NCI-H2196 treated with DMSO at 0.1 percent for 48 hours (cell line): ENCODE measurements around the gene CRB3.
A peak's percentile ranks its signal among the peaks of the same experiment; 100 is the strongest.

Source experiments
- DNase-seq: peaks from one replicate; lab custom pipeline; 2025; ENCODE audit not compliant: unreplicated experiment; lab: John Stamatoyannopoulos, UW

CRB3 gene

GRCh38 chr19:6465663-6466062, 1.6 kb downstream of the CRB3 start:
- no peak for DNase-seq

- DNase-seq = no peak
Observed at GRCh38 chr19:6466526-6467248, 2.6 kb downstream of the CRB3 start.

DNA sequence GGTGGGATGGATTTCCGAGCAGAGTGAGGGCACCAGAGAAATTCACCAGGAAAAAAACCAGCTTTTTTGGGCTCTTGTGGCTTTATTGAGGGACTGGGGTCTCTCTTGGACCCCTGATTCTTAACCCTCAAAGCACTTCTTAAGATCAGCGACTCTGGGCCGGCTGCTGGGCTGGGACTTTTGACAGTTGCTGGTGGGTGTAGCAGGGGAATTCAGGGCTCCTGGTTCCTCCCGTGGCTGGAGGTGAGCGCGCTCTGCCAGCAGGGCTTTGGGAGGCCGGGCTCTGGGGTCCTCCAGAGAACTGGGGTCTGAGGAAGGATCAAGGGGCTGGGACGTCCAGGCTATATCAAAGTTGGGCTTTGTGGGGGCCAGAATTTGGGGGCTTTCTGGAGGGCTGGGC, 3.3 kb downstream of the CRB3 start:
- no peak for DNase-seq

GRCh38 chr19:6470173-6470572, 6.1 kb downstream of the CRB3 start:
- no peak for DNase-seq

DNA sequence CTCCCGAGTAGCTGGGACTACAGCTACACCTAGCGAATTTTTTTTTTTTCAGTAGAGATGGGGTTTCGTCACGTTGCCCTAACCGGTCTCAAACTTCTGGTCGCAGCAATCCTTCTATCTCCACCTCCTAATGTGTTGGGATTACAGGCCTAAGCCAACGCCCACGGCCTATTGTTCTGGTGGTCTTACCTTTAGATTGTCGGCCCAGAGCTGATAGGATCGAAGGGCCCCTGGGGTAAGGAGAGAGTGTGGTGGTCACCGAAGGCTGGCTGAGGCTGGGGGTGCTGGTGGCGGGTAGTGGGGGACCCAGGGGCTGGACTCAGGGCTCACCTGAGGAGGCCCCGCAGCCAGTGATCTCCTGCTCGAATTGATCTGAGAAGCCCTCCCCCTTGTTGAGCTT, 7.0 kb downstream of the CRB3 start:
- no peak for DNase-seq

DNA sequence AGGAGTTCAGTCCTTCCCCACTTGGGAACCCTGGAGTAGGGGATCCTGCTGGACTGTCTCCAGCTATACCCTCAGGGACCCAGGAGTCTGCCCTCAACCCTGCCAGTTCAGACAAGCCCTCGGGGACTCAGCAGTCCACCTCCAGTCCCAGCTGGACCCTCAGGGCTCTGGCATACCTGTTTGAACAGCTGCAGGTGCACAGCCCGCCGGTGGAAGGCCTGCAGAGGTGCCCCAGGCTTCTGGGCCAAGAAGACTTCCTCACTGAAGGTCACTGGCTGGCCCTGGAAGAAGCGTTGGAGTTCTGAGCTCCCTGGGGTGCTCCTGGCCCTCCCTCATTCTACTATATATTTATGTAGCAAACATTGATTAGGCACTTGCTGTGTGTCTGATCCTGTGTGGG, 8.6 kb downstream of the CRB3 start:
- DNase-seq = no peak

DNA sequence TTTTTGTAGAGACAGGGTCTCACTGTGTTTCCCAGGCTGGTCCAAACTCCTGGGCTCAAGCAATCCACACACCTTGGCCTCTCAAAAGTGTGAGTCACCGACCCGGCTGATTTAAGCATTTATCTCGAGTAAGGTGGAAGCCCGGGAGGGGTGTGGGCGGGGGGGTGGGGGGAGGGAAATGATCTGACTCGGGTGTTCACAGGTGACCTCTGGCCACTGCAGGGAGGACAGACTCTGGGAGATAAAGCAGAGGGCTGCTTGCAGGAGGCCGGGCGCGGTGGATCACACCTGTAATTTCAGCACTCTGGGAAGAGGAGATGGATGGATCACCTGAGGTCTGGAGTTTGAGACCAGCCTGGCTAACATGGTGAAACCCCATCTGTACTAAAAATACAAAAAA, 9.6 kb downstream of the CRB3 start:
- DNase-seq = no peak

GRCh38 chr19:6475321-6476108, 11.4 kb downstream of the CRB3 start:
- peak; percentile 29 for DNase-seq

DNA sequence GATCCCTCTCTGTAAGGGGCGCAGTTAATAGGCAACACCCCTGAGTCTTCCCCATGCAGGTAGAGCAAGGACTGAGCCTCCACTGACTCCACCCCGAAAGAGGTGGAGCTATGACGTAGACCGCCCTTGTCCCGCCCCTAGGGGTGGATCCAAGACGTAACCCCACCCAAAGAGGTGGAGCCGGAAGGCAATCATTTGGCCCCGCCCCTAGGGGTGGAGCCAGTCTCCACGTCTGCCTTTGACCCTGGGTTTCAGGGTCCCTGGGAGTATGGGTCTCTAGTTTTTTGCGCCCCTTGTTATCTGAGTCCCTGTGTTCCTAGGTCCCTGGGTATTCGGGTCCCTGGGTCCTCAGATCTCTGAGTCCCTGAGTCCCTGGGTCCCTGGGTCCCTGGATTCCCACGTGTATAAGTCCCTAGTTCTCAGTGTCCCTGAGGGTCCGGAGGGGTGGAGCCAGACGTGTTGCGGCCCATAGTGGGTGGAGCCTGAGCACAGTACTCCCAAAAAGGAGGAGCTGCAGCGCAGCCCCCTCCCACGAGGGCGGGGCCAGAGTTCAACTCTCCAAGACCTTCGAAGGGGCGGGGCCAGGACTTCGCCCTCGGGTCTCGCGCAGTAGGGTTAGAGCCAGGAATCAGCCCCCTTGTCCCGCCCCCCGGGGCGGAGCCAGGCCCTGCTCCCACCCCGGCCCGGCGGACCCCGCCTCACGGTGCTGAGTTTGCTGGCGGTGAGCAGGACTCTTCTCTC, 12.3 kb downstream of the CRB3 start:
- peak; percentile 94 for DNase-seq

DNA sequence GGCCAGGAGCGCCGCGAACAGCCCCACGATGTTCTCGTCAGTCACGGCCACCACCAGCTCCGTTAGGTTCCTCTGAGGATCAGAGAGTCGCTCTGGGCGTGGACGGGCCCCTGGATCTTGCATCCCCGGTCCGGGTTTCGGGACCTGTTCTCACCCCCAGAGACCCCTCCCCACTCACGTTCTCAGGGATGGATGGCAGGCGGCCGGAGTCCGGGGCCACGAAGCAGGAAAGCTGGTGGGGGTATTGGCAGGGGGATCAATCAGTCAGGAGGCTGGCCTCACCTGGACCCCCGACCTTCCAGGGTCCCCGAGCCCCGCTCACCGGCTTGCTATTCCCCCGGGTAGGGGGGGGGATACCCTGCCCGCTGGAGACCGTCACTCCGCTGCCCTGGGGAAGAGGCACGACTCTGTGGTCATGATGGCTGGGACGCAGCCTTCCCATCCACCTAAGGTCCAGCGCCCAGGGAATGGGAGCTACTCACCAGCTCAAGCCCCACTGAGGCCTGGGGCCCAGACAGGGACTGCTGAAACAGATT, 12.9 kb downstream of the CRB3 start:
- DNase-seq = no peak

- no peak for DNase-seq
Observed at GRCh38 chr19:6478815-6479214, 14.7 kb downstream of the CRB3 start.

DNA sequence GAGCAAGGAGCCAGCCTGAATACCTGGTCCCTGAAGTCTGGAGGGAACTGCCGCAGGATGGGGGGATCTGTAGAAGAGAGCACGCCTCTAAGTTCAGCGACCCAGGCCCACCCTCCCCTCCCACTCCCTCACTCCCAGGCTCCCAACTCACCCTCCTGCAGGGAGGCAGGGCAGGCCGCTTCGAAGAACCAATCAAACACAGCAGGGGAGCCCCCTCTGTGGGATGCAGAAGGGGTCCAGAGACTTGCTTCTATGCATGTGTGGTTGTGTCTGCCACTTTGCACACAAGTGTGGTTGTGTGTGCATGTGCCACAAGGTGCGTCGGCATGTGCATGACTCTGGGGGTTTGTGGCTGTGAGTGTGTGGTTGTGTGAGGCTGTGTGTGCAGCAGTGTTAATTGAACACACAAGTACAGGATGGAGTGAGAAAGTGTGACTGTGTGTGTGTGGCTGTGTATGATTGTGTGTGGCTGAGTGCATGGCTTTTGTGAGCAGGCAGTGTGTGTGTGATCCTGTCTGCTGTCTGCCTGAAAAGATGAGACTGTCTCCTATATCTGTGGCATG, 15.8 kb downstream of the CRB3 start:
- DNase-seq = no peak

- DNase-seq = no peak
Observed at GRCh38 chr19:6480848-6481415, 16.9 kb downstream of the CRB3 start.

GRCh38 chr19:6481541-6482342, 17.7 kb downstream of the CRB3 start, which contains the start of gene DENND1C:
Gene DENND1C (minus strand): TSS chr19:6481787. CDS start chr19:6481695, 92 bp downstream.
- DNase-seq = no peak

GRCh38 chr19:6482343-6482686, 18.2 kb downstream of the CRB3 start:
- no peak for DNase-seq

- DNase-seq = no peak
Observed at GRCh38 chr19:6483235-6483634, 19.2 kb downstream of the CRB3 start.

DNA sequence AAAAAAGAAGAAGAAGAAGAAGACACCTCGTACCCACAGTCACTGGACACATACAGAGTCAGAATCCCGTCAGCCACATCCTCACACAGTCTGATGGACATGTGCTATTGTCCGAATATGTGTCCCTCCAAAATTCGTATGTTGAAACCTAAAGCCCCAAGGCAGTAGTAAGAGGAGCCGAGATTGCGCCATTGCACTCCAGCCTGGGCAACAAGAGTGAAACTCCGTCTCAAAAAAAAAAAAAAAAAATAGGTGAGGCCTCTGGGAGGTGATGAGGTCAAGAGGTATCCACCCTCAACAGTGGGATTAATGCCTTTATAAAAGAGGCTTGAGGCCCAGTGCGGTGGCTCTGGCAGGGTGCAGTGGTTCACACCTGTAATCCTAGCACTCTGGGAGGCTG, 20.2 kb downstream of the CRB3 start:
- DNase-seq = no peak

DNA sequence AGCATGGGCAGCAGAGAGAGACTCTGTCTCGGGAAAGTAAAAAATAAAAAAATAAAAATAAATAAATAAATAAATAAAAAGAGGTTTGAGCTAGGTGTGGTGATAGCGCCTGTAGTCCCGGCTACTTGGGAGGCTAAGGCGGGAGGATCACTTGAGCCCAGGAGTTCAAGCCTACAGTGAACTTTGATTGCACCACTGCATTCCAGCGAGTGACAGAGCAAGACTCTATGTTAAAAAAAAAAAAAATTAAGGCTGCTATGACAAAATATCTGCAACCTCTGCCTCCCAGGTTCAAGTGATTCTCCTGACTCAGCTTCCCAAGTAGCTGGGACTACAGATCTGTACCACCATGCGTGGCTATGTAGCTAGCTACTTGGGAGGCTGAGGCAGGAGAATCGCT, 20.8 kb downstream of the CRB3 start:
- DNase-seq = no peak

DNA sequence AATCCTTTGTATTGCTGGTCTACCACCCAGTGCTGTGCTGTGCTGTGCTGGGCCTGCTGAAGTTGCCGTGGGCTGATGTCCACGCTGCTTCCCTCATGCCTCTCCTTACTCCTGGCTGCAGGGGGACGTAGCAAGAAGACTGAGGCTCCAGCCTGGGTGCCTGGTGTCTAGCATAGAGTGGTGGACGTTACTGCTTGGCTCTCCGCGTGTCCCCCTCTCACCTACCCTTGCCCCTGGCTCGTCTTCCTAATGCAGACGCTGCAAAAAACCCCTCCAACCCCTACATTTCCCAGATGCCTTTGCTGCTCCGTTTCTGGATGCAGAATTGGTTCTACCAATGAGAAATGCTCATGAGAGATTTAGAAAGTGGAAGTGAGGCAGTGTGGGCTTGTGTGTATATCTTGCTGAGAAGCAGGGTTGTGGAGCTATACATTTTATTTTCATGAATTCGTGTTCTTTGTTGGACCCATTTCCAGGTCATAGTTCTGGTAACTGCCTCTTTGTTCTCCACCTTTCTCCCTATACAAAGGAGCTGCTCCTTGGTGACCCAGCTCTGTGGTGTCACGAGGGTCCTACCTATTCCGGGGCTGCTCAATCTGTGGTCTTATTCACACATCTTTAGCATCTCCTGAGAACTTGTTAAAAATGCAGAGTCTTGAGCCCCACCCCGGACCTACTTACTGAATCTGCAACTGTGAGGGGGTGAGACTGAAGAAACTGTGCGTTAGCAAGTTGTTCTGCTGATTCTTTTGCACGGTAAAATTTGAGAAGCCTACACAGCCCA, 25.4 kb downstream of the CRB3 start:
- DNase-seq = no peak
